Lower leg skin (tissue), 4 donors: ENCODE data around the gene BNC1. TPM values are rescaled to one million over a fixed set of nuclear protein-coding genes. Genes with fewer than 3 reads are reported as not detected.
A peak's percentile ranks its signal among the peaks of the same experiment; 100 is the strongest.
"Not testable (repeated sequence)": the region's sequence is repeated elsewhere in the genome, so short reads cannot be mapped to it uniquely, and the experiment has no call there.

Source experiments
- DNase-seq, 2 donors: peaks; one replicate each; pipeline ENCODE4 v3.0.0-alpha.2; 2019; ENCODE audit warnings: low spot score in 2 of 2
- H3K4me3 ChIP-seq: fragments of 200-600 bp; sonication (generic); 2 replicates; pipeline ENCODE4 v1.5.1; 2017; ENCODE audit warnings: mild to moderate bottlenecking, low read depth; ENCODE audit not compliant: poor library complexity, severe bottlenecking
- POLR2A ChIP-seq, 2 donors: fragments of 450-650 bp; IDR thresholded peaks; one replicate each; pipeline ENCODE4 v1.6.1; 2016 to 2017; ENCODE audit warnings: antibody characterized with exemption in 2 of 2, mild to moderate bottlenecking in 1 of 2, moderate library complexity in 1 of 2
- WGBS, 2 donors: methylation state at CpG; one replicate each; pipeline ENCODE4 v1.1.5; 2018; 5-methylcytosine and 5-hydroxymethylcytosine counted together
- intact Hi-C: fragments of 100-400 bp; cut with DNase I; formaldehyde crosslinking; loops from one replicate; pipeline ENCODE4 v1.15.0; 2023; ENCODE audit warnings: low total_unique reads
- total RNA-seq, 4 donors: library from RNA; depleted of rRNA; stranded (reverse); fragments of >200 nt; gene quantifications; one replicate each; pipeline ENCODE4 v1.1.0, GENCODE V29; 2016
- TF ChIP-seq, protein P1 (sequence below), 3 donors: fragments of 450-650 bp; IDR thresholded peaks; one replicate each; pipeline ENCODE4 v1.5.1; 2016; ENCODE audit warnings: antibody characterized with exemption in 3 of 3, mild to moderate bottlenecking in 3 of 3, moderate library complexity in 2 of 3

The BNC1 gene
- total RNA-seq, 4 donors from 2014 or later = 26.2 to 31.6 (median 28.8) TPM

- 86 to 87% methylated on average over 7 of the region's 7 CpGs for WGBS, 2 donors
- intact Hi-C loops = loop anchor here (10.0 kb wide), 1 partner anchor 1608 kb away; no protein-coding TSS in a partner anchor
- DNase-seq = no peak
- no peak for TF ChIP-seq POLR2A (IDR thresholded peaks at IDR 0.05)
- TF ChIP-seq, protein P1, sequence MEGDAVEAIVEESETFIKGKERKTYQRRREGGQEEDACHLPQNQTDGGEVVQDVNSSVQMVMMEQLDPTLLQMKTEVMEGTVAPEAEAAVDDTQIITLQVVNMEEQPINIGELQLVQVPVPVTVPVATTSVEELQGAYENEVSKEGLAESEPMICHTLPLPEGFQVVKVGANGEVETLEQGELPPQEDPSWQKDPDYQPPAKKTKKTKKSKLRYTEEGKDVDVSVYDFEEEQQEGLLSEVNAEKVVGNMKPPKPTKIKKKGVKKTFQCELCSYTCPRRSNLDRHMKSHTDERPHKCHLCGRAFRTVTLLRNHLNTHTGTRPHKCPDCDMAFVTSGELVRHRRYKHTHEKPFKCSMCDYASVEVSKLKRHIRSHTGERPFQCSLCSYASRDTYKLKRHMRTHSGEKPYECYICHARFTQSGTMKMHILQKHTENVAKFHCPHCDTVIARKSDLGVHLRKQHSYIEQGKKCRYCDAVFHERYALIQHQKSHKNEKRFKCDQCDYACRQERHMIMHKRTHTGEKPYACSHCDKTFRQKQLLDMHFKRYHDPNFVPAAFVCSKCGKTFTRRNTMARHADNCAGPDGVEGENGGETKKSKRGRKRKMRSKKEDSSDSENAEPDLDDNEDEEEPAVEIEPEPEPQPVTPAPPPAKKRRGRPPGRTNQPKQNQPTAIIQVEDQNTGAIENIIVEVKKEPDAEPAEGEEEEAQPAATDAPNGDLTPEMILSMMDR (IDR thresholded peaks at IDR 0.05) = no peak
- H3K4me3 ChIP-seq = no peak overlapping the region
Measured at GRCh38 chr15:83262594-83263315, 21.7 kb downstream of the BNC1 start.

DNA sequence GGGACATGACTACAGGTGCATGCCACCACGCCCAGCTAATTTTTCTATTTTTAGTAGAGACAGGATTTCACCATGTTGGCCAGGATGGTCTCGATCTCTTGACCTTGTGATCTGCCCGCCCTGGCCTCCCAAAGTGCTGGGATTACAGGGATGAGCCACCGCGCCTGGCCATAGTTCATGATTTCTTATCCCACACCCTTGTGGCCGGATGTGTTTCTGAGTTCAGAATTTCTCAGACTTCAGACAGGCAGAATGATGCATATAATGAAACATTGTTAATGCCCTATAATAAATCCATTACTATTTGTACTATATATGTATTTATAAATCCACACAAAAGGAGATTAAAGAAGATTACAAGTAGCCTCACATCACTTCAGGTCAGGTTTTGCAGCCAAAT, 22.3 kb downstream of the BNC1 start:
- not testable (repeated sequence) for H3K4me3 ChIP-seq, DNase-seq
- 94% methylated on average over 6 of the region's 6 CpGs for WGBS, 2 donors
- intact Hi-C loops = loop anchor here (10.0 kb wide), 1 partner anchor 1607 kb away; no protein-coding TSS in a partner anchor

DNA sequence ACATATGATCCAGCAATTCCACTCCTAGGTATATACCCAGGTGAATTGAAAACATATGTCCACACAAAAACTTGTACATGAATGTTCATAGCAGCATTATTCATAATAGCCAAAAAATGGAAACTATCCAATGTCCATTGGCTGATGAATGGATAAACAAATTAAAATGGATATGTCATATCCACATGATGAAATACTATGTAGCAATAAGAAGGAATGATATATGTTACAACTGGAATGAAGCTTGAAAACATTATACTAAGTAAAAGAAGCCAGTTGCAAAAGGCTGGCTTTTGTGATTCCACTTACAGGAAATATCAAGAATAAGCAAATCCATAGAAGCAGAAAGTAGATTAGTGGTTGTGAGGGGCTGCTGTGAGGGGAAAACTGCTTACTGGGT, 33.7 kb downstream of the BNC1 start:
- no peak overlapping the region for H3K4me3 ChIP-seq
- intact Hi-C loops = no loop called here
- no peak for DNase-seq
- no peak for TF ChIP-seq POLR2A (IDR thresholded peaks at IDR 0.05)
- TF ChIP-seq, protein P1 (IDR thresholded peaks at IDR 0.05) = no peak

GRCh38 chr15:83249030-83249343, 35.5 kb downstream of the BNC1 start:
- intact Hi-C loops = loop anchor here (2.0 to 5.0 kb wide), 2 partner anchors 132 to 313 kb away; no protein-coding TSS in a partner anchor
- WGBS, 2 donors = 25 to 27% methylated on average over 3 of the region's 3 CpGs
- no peak for DNase-seq
- H3K4me3 ChIP-seq = no peak overlapping the region
- TF ChIP-seq POLR2A (IDR thresholded peaks at IDR 0.05) = no peak
- TF ChIP-seq, protein P1 (IDR thresholded peaks at IDR 0.05) = no peak

DNA sequence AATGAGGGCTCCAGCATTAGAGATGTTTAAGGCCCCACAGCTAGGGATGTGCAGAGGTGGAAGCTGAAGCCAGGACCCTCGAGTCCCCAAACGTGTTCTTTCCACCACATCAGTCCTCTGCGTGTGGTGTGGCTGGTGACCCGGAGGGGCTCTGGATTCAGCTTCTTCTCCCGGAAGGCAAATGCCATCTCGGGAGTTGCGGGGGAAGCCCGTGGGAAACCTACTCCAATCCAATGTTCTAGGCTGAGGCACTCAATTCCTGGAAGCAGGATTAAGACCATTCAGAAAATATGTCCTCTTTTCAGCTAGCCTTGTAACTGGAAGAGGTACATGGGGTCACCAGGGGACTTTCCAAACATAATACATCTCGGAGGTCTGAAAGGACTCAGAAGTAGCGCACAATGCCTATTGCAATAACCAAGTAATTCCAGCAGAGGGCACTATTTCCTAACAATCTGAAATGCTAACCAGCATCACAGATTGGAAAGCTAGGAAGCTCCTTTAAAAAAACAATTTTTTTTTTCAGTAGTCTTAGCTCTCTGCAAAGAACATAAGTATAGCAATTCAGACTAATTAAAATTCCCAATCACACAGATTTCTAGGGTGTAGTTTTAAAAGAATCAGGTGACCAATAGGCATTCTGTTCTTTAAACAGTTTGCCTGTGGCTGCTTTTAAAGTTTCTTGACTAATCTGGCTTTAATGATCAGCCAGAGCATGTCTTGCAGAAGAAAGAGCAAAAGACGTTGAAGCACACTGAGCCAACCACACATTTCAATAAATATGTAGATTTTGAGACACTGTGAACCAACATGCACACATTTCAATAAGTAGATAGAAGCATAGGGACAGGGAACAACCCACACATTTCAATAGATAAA, 36.1 kb downstream of the BNC1 start:
- peak in 1 of 2 donors; percentile 39 for DNase-seq
- intact Hi-C loops = loop anchor here (2.0 to 5.0 kb wide), 2 partner anchors 132 to 314 kb away; no protein-coding TSS in a partner anchor

More for the DNA sequence above, 36.1 kb downstream of the BNC1 start:
- TF ChIP-seq POLR2A (IDR thresholded peaks at IDR 0.05) = no peak
- TF ChIP-seq, protein P1 (IDR thresholded peaks at IDR 0.05) = peak in 2 of 3 donors; percentile 44 to 70
- no peak overlapping the region for H3K4me3 ChIP-seq
- WGBS, 2 donors = 24 to 33% methylated on average over 11 of the region's 11 CpGs
